Gastrocnemius medialis (tissue), 4 donors: ENCODE measurements around the gene MEP1A.

Experiments
- CTCF ChIP-seq, 5 experiments: fragments of 450-650 bp in 3 of 5; fragments of 200-600 bp in 2 of 5; sonication (generic) in 2 of 5; IDR thresholded peaks in 4 of 5; conservative IDR thresholded peaks in 1 of 5; 1 replicate in 4 of 5; 2 replicates in 1 of 5; pipeline ENCODE4 v1.5.1; 2016 to 2019; ENCODE audit warnings: antibody characterized with exemption in 5 of 5, mild to moderate bottlenecking in 3 of 5, moderate library complexity in 3 of 5
- POLR2A ChIP-seq, 2 donors: fragments of 450-650 bp; IDR thresholded peaks; one replicate each; pipeline ENCODE4 v1.6.1; 2017; ENCODE audit warnings: antibody characterized with exemption in 2 of 2, mild to moderate bottlenecking in 2 of 2, moderate library complexity in 2 of 2

- TF ChIP-seq POLR2A (IDR thresholded peaks at IDR 0.05) (no peak), CTCF (IDR thresholded peaks at IDR 0.05 in 4 of 5, conservative IDR thresholded peaks at IDR 0.05 in 1 of 5) (no peak)
These were observed 85.8 kb downstream of the MEP1A start for GRCh38 chr6:46879003-46879402.
